ENCODE data around the gene GPD1.

GPD1 gene

GRCh38 chr12:50103767-50104321, at the start of gene GPD1:
TSS of gene GPD1 (plus strand) at chr12:50104008. CDS start at chr12:50104051, 43 bp downstream.
- DNase-seq = no peak

GRCh38 chr12:50055831-50056638, 47.8 kb upstream of the GPD1 start:
- peak; percentile 43 for DNase-seq

- no peak for DNase-seq
These were observed 47.2 kb upstream of the GPD1 start for GRCh38 chr12:50056639-50056976.

- DNase-seq = no peak
These were observed 46.6 kb upstream of the GPD1 start, which contains the start of gene ASIC1 for GRCh38 chr12:50057000-50057841. TSS of gene ASIC1 (plus strand) at chr12:50057596. CDS start at chr12:50058767, 1,171 bp downstream.

GRCh38 chr12:50057896-50058670, 45.7 kb upstream of the GPD1 start:
- DNase-seq = no peak

- DNase-seq = no peak
These were observed 45.0 kb upstream of the GPD1 start for GRCh38 chr12:50058743-50059312.

GRCh38 chr12:50059440-50060119, 44.2 kb upstream of the GPD1 start:
- DNase-seq = peak; percentile 34

GRCh38 chr12:50060120-50060468, 43.7 kb upstream of the GPD1 start:
- DNase-seq = no peak

- DNase-seq = no peak
These were observed 42.6 kb upstream of the GPD1 start for GRCh38 chr12:50061171-50061570.

GRCh38 chr12:50061946-50062686, 41.7 kb upstream of the GPD1 start:
- DNase-seq = no peak

GRCh38 chr12:50062728-50063460, 40.9 kb upstream of the GPD1 start:
- no peak for DNase-seq

- DNase-seq = no peak
These were observed 38.0 kb upstream of the GPD1 start for GRCh38 chr12:50065726-50066310.

- DNase-seq = no peak
These were observed 37.4 kb upstream of the GPD1 start for GRCh38 chr12:50066402-50066801.

- no peak for DNase-seq
These were observed 34.7 kb upstream of the GPD1 start for GRCh38 chr12:50069069-50069468.

- DNase-seq = no peak
These were observed 34.3 kb upstream of the GPD1 start for GRCh38 chr12:50069539-50069938.

- peak; percentile 50 for DNase-seq
These were observed 33.3 kb upstream of the GPD1 start for GRCh38 chr12:50070314-50071060.

GRCh38 chr12:50072198-50072907, 31.5 kb upstream of the GPD1 start:
- DNase-seq = no peak

GRCh38 chr12:50073206-50073605, 30.6 kb upstream of the GPD1 start:
- no peak for DNase-seq

GRCh38 chr12:50073712-50074111, 30.1 kb upstream of the GPD1 start:
- no peak for DNase-seq
